Measurements from ENCODE around the gene SLC35B1.
"Not testable (repeated sequence)": the region's sequence is repeated elsewhere in the genome, so short reads cannot be mapped to it uniquely, and the experiment has no call there.

SLC35B1 gene

DNA sequence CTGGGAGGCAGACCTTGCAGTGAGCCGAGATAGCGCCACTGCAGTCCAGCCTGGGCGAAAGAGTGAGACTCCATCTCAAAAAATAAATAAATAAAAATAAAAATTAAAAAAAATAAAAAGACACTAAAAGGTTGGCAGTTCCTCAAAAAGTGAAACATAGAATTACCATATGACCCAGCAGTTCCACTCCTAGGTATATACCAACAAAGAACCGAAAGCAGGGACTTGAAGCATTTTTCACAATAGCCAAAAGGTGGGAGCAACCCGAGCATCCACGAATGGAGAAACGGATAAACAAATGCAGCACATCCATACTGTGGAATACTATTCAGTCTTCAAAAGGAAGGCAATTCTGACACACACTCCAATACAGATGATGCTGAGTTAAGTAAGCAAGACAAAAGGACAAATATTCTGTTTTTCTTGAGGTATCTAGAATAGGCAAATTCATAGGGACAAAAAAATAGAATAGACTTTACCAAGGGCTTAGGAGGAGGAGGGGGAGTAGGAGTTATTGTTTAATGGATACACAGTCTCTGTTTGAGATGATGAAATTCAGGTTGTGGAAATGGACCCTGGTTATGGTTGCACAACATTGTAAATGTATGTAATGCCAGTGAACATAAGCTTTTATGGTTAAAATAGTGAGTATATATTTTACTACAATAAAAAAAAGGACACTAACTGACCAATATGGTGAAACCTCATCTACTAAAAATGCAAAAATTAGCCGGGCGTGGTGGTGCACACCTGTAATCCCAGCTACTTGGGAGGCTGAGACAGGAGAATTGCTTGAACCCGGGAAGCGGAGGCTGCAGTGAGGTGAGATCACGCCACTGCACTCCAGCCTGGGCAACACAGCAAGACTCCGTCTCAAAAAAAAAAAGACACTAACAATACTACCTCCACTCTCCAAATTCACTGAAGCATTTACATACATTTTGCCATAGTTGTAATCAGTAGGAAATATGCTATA lies 27.0 kb upstream of the SLC35B1 start:
- no peak for DNase-seq

DNA sequence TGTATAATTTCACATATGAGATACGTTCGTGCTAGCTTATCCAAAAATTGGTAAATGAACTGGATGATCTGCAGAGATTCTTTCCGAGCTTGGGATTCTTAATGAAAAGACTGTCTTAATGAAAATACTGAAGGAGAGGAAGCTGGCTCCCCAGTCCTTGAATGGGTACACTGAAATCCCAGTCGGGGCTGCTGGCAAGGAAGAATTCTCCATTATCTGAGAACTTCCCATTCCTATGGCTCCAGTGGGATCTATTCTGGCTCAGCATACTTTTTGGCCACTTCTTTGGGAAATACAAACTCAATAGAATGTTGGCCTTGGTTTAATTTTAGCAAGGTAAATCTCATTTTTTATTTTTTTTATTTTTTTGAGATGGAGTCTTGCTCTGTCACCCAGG lies 23.7 kb upstream of the SLC35B1 start:
- no peak for DNase-seq

DNA sequence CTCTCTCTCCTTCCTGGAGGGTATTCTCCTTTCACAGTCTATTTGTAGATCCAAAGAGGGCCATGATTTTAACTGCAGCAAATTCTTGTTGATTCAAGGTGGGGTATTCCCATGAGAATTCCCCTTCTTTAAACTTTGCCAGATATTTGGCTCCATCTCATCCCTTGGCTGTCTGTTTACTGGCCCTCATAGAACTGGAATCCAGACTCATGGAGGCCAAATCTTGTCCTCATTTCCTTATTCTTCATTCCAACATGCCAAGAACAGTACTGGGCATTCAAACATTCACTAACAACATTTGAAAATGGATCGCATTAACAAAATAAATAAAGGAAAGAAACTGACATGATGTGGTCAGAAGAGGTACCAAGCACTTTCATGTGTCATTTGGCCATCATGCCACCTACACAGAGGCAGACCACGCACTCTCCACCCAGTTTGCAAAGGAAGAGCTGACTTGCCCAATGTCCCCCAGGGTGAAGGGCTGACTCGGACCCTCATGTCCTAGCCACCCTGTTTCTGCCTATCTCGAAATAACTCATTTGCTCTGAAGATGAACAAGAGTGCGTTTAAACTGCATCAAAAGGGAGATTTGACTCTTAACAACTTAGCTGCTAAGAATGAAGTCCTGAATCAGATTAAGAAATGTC lies 23.1 kb upstream of the SLC35B1 start:
- DNase-seq, result no peak

DNA sequence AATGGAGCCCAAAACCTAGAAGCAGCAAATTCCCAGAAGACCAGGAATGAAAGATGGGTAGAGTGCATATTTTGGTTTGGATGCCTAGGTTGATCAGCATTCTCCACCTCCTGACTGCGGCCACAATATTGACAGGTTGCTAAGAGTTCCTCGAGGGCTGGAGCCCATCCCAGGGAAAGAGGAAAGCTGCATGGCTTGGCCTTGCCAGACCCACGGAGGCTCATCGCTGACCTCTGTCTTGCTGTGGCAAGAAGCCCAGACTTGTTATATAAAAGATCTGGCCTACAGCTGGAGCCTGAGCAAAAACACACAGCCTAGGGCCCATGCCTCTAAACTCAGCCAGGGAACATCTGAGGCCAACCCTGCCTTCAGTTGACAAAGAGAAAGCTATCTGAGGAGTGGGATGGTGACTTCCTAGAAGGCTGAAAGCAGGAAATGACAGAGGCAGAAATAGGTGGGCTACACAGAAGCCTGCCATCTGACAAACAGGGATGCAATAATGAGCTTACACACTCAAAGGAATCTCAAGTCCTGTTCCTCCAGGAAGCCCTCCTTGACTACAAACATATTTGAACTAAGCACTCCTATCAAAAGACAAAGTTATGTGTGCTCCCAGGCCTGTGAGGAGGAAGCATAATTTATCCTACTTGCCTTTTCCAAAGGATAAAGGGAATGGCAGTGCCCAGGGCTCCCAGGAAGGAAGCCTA lies 22.5 kb upstream of the SLC35B1 start:
- DNase-seq, result no peak

DNA sequence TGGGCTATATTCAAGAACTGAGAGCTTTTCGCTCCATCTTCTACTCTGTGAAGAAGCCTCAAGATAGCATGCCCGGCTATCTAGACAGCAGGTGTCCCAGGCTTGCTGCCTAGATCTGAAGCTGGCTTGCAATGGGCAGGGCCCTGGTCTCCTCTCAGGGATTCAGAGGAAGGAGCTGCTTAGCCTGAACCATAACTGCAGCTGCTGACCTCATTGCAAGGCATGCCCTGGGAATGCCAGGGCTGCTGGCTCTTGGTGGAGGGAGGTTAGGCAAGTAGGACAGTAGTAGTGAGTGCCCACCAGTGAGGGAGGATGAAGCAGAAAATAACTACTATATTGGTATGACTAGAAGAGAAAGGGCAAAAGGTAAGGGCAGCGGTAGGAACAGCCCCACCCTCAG lies 21.3 kb upstream of the SLC35B1 start:
- no peak for DNase-seq

DNA sequence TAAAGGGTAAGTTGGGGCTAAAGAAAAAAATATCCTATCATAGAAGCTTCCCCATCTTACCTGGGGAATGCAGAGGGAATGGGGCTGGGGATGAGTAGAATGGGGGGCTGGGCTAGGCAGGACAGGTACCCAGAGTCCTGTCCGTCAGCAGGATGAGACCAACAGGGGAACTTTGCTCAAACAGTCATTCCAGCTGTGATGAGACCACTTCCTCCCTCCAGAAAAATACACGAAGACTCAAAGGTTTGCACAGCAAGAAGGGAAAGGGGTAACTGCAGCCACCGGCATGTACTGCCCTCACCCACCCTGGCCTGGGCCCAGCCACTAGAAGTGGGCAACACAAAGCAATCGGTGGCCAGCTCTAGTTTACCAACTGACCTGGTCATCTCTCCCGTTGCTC lies 20.7 kb upstream of the SLC35B1 start:
- no peak for DNase-seq

DNA sequence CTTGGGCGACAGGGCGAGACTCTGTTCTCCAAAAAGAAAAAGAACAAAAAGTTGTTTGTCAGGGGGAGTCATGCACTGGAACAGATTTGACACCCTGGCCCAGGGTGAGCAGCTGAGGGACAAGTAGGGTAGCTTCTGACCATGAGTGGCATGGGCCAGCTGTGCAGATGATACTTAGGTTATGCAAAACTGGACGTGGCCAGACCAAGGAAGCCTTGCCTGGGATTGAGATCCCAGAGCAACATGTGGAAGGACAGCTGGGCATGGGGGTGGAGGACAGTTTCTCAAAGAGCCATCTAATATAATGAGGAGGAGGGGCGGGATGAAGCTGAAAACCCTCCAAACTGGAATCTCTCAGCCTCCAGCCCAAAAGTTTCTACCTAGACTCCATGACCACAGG lies 19.6 kb upstream of the SLC35B1 start:
- DNase-seq, result no peak

DNA sequence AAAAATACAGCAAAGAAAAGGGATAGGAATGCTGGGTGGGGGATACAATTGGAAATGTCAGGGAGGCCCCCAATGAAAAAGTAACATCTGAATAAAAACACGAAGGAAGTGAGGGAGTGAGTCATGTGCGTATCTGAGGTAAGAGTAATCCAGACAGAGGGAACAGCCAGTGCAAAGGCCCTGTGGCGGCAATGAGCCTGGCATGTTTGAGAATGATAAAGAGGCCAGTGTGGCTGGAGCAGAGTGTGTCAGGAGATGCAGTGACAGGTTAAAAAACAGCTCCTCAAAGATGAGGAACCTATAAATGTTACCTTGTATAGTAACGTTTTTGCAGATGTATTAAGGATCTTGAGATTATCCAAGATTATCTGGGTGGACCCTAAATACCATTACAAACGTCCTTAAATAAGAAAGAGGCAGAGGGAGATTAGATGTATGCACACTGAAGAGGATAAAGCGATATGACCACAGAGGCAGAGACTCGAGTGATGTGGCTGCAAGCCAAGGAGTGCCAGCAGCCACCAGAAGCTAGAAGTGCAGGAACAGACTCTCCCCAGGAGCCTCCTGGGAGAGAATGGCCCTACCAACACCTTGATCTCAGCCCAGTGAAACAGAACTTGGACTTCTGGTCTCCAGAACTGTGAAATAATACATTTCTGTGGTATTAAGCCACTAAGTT lies 17.8 kb upstream of the SLC35B1 start:
- no peak for DNase-seq

DNA sequence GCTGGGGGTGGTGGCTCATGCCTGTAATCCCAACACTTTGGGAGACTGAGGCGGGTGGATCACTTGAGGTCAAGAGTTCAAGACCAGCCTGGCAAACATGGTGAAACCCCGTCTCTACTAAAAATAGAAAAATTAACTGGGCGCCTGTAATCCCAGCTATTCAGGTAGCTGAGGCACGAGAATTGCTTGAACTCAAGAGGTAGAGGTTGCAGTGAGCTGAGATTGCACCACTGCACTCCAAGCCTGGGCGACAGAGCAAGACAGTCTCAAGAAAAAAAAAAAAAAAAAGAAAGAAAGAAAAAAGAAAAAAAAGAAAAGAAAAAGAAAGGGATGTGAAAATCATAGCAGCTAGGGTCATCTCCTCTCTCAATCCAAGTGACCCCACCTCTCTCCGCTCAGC lies 16.8 kb upstream of the SLC35B1 start:
- DNase-seq, result not testable (repeated sequence)

DNA sequence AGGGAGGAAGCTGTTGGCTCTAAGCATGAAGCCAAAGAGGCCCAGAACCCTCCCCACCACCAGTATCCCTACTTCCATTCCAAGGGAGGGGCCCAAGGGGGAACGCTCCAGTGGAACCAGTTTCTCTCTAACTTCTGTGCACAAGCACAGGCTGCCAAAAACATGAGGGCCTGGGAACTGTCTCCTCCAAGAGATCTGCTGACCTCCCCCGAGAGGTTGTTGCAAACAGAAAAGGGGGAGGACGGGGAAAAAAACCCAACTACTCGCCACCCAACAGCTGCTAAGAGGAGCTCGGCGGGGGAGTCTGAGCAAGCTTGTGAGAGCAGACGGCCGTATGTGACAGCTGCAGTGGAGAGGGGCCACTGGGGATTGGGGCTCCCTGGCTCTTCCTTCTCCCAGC lies 15.7 kb upstream of the SLC35B1 start:
- no peak for DNase-seq

DNA sequence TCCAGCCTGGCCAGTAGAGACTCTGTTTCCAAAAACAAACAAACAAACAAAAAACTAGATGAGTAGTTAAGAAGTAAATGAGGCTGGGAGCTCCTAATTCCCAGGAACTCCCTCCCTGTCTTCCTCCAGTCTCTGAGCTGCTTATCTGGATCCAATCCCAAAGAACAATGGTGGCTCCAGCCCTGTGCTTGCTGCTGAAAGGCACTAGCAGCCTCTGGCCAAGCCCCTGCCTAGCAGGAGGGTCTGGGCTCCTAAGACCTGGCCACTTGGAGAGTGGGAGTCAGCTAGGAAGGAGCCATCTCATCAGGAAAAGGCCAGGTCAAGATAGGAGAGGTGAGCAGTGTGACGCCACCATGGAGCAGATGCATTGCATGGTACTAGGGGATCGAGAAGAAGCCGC lies 14.3 kb upstream of the SLC35B1 start:
- no peak for DNase-seq

DNA sequence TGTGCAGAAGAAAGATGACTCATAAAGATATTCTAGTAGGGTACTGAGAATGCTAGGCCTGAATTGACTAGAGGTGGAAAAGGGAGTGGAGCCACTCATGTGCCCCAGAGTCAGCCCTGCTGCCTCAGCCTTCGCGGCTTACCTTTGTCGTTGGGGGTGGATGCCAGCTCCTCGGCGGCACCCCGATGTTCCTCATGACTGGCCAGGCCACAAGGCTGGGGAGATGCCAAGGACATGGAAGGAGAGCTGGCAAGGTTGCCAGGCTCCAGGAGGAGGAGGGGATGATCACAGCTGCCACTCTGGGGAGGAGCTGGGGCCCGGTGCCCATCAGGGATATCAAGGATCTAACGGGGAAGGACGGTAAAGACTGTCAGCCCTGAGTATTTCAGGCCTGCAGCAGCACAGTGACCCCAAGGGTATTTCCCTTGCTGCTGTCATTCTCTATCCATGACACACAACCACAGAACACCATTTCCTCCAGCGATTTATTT lies 9.7 kb upstream of the SLC35B1 start:
- peak; percentile 60 for DNase-seq

DNA sequence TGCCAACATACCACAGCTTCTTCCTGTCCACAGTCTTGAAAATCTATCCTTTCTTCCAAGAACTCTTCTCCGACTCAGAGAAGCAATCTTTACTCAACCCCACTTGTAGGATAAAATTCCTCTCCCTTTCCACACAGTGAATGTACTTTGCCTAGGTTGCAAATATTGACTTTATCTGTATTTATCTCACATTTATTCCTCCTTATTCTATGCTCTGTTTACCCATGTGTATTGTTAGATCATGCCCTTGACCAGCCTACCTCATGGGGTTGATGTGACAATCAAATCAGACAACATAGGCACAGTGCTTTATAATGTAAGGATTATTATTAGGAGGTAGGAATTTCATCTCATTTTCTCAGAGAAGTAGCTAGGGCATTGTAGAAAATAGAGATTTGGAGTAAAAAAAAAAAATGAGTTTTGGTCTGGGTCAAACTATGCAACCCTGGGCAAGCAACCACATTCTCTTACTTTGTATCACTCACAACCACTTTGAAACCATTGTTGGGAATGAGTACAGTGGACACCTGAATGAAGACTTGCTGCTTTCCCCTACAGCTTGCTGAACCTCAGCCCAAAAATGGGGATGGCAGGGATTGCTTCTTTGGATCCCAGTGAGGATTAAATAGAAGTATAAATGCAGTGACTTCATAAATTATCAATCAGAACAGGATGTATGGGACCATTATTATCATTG lies 9.1 kb upstream of the SLC35B1 start:
- no peak for DNase-seq

DNA sequence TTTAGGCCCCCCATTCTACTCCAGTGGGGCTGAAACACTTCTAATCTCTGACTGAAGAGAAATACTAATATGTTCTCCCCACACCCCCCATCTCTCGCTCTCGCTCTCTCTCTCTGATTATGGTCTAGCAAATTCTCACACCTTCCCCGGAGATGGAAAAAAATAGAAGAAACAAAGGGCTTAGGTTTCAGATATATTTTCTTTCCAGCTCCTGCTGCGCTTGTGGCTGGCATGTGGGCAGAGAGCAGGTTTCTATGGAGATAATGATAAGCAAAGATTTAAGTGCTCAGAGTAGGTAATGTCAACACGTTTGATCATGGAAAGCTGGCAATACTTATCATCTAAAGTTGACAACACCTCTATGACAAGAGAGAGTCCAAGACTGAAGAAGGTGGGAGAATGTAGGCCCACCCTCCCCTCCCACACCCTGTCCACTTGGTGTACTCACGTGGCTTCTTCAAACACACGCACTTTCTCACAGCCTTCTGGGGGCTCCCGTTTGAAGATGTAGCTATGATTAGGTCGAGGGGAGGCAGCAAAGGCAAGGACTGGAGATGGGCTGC lies 8.0 kb upstream of the SLC35B1 start:
- peak; percentile 59 for DNase-seq

DNA sequence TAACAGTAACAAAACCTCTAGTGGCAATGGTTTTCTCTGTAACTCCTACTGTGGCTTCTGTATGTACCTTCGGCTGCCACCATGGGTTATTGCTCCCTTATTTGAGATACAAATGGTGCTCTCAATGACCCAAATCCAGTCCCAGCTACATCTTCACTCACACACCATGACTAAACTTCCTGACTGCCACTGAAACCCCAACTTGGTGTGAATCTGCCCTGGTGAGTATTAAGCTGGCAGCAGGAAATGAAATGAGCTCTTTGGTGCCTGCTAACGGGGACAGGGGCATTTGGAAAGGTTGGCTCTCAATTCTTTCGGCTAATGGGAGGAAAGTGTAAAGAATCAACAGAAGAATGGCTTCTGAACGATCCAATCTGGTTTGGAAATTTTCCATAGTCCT lies 7.5 kb upstream of the SLC35B1 start:
- peak; percentile 38 for DNase-seq

DNA sequence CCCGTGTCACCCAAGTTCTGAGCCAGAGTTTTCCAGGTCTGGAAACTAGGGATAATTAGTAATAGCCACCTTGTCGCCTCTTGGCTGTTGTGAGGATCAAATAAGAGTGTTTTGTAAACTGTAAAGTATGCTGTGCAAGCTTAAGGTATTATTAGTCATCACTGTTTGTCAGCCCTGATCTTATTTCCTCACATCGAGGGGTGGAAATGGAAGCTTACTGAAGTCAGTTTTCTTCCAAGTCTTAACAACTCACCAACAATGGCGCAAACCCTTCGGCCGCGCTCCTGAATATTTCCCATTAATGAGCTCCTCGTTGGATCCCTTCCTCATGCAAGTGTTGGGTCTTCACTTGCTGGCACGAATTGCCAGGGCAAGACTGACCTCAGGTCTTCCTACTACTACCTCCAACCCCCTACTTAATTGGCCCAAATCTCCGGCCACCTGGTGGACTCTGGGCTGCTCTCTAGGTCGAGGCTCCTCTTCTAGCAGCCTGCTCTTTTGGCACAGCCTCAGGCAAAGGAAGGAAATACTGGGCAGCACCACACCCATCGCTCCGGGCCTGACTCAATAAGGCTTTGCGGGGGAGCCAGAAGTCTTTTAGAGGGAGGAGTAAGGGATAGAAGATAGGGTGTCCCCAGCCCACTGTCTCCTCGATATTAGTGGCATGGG lies 885 bp upstream of the SLC35B1 start:
- peak; percentile 19 for DNase-seq

DNA sequence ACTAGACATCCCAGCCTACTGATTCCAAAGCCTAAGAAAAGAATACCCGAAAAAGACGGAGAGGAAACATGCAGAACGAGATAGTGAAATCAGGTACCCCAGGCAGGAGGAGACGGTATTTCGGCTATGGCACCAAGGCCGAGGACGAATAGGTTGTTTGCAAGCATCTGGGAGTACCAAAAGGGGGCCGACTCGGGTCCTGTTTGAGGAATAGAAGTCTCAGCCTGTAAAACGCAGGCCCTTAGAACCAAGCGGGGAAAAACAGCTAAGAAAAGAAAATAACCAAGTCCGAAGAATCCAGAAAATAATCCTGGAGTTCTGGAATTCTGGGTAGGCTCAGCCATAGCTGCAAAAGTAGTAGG lies 537 bp downstream of the SLC35B1 start:
- peak; percentile 43 for DNase-seq

DNA sequence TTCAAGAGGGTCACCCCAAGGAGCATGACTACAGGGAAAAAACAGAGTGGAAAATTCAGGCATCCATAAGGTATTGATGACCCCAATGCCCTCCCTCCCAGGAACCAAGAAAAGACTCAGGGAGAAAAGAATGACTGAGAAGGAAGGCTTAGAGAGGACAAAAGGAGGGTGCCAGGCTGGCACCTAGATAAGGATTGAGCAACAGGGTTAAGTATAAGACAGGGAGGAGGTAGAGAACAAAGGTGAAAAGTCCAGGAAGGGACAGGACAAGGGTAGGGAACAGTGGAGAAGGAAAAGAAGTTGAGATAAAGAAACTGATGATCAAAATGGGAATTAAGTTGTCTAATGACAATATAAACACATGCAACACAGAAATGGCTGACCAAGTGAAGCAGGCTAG lies 2.5 kb downstream of the SLC35B1 start:
- no peak for DNase-seq

DNA sequence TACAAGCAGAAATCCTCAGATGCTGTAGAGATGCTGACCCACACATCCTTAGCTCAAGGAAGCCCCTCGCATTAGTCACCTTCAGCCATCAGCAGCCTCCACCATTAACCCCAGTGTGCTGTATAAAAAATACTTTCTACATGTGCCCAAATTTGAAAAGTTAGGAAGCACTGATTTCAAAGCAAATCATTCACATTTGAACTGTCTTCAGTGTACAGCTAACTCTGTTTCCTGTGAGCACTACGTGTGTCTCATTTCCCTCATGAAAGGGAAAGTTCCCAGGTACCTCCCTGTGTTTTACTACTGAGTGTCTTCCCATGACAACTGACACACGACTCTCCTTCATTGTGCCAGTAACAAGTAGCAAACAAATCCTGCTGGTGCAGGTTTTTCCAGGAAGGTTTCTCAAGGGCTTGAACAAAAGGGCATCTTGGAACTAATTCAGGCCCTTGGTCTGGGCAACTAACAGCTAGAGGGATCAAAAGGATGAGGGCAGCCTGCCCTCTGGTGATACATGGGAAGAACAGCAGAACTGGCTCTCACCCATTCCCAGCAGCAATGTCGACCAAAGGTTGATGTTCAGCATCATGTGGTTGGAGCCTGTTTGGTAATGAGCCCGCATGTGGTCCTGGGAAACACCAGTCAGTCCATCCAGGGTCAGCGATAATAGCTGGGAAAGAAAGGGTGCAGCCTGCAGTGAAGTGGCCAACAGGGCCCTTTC lies 4.0 kb downstream of the SLC35B1 start:
- DNase-seq, result peak; percentile 24

DNA sequence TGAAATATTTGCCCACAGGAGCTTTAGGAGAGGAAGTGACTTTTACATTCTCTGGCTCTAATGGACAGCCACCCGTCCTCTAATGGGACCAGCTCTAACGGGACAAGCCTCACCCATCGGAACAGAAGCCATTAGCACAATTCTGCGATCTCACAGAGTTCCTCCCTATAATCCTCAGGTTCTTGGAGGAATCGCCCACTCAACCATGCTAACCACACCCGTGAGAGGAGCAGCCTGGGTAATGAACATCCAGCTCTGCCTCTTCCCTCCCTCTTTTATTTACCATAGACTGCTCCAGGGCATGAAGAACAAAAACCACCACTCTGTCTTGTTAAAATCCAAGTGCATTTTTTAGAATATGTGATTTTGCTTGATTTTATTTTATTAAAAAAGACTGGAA lies 6.8 kb downstream of the SLC35B1 start:
- no peak for DNase-seq

All from activated CD4-positive, alpha-beta T cell treated with anti-CD3 and anti-CD28 coated beads for 48 hours (primary cell).